Kidney (tissue), 14 donors: Measurements from ENCODE around the gene RNF20. TPM values are rescaled to one million over a fixed set of nuclear protein-coding genes. Genes with fewer than 3 reads are reported as not detected.

ENCODE experiments used
- DNase-seq, 5 donors: peaks; one replicate each; pipeline ENCODE4 v3.0.0-alpha.2; 2013 to 2020
- FAIRE-seq: peaks from 2 replicates; lab custom pipeline; 2012; peaks lifted over from hg19 to GRCh38; lab: Jason Lieb, UNC
- H3K27ac ChIP-seq, 2 donors: one replicate each; pipeline ENCODE4 v1.7.0; 2013; ENCODE audit warnings: low read depth in 2 of 2, low read length in 2 of 2, inconsistent platforms in 1 of 2
- H3K27me3 ChIP-seq: one replicate; pipeline ENCODE4 v1.7.1; 2013; ENCODE audit warnings: low read length, inconsistent platforms; ENCODE audit not compliant: control insufficient read depth, insufficient read depth
- H3K36me3 ChIP-seq, 3 donors: one replicate each; pipeline versions ENCODE4 v1.7.0 to v1.7.1; 2013; ENCODE audit warnings: low read length in 3 of 3, control low read depth in 1 of 3, inconsistent platforms in 1 of 3; ENCODE audit not compliant: insufficient read depth in 3 of 3, control insufficient read depth in 2 of 3
- H3K4me1 ChIP-seq, 3 donors: one replicate each; pipeline versions ENCODE4 v1.7.0 to v1.7.1; 2013; ENCODE audit warnings: low read length in 3 of 3, inconsistent platforms in 1 of 3, low read depth in 1 of 3; ENCODE audit not compliant: control insufficient read depth in 2 of 3, insufficient read depth in 2 of 3
- H3K4me3 ChIP-seq, 3 donors: one replicate each; pipeline versions ENCODE4 v1.7.0 to v1.8.1; 2013; ENCODE audit warnings: low read length in 3 of 3, control low read depth in 1 of 3, inconsistent platforms in 1 of 3
- H3K9ac ChIP-seq, 3 donors: one replicate each; pipeline versions ENCODE4 v1.7.0 to v1.7.1; 2013; ENCODE audit warnings: low read length in 3 of 3, control low read depth in 1 of 3, inconsistent platforms in 1 of 3
- H3K9me3 ChIP-seq, 3 donors: one replicate each; pipeline versions ENCODE4 v1.7.0 to v1.7.1; 2013; ENCODE audit warnings: low read length in 3 of 3, control low read depth in 1 of 3, inconsistent platforms in 1 of 3; ENCODE audit not compliant: control insufficient read depth in 2 of 3, insufficient read depth in 1 of 3
- CTCF ChIP-seq: IDR thresholded peaks from 3 replicates; pipeline ENCODE4 v1.5.1; 2012; ENCODE audit warnings: mild to moderate bottlenecking, moderate library complexity, borderline replicate concordance; ENCODE audit not compliant: insufficient read depth; ENCODE audit errors: extremely low read depth
- intact Hi-C: fragments of 100-400 bp; cut with DNase I; formaldehyde crosslinking; loops from one replicate; pipeline ENCODE4 v1.11.1; 2022
- polyA plus RNA-seq: library from polyadenylated mRNA; stranded (reverse); fragments of 350-450 nt; fragmentation: Illumina TruSeq; extraction: RNeasy Lipid Tissue Mini Kit (QIAGEN cat#74804); gene quantifications from one replicate; pipeline ENCODE4 v1.2.3, GENCODE V29; 2014; ENCODE audit warnings: low read depth, low replicate concordance; ENCODE audit not compliant: insufficient read depth
- total RNA-seq: library from RNA; stranded (reverse); fragmentation: NEBNext Ultra II Directional; extraction: Animal tissue kit (Norgen Biotek cat#: 25700); gene quantifications from one replicate; pipeline ENCODE4 v1.2.1, GENCODE V29; 2021
- donor health status: control.
- donor health status: control.
- donor health status: control.
- donor health status: control.
- donor health status: control.
- donor health status: DM: yes; HTN: yes; CAD: no.
- donor health status: Normal renal cell carcinoma (clear cell type).

The RNF20 gene
- total and polyA plus RNA-seq, 2 donors from 2014 or later = 15.8 to 43.2 TPM

GRCh38 chr9:101572316-101572715 is 38.7 kb downstream of the RNF20 start:
- TF ChIP-seq CTCF = no peak
- no peak for FAIRE-seq
- Histone ChIP-seq H3K9ac (no peak overlapping the region), H3K9me3 (no peaks in the 10 kb centered on the region), H3K36me3 (peaks cover 0 to 6% (median 2%) of the 10 kb centered on the region in 3 donors), H3K27ac (no peak overlapping the region), H3K4me3 (no peak overlapping the region), H3K27me3 (no peaks in the 10 kb centered on the region), H3K4me1 (no peaks in the 10 kb centered on the region)
- DNase-seq = no peak
- intact Hi-C loops = no loop called here

GRCh38 chr9:101574731-101575333 is 41.2 kb downstream of the RNF20 start:
- H3K27me3 ChIP-seq = no peaks in the 10 kb centered on the region
- H3K4me1 ChIP-seq = no peaks in the 10 kb centered on the region
- no peaks in the 10 kb centered on the region for H3K36me3 ChIP-seq
- TF ChIP-seq CTCF = no peak
- intact Hi-C loops = no loop called here
- no peak overlapping the region for H3K4me3 ChIP-seq
- DNase-seq (no peak), FAIRE-seq (no peak)
- no peaks in the 10 kb centered on the region for H3K9me3 ChIP-seq
- no peak overlapping the region for H3K27ac ChIP-seq
- no peak overlapping the region for H3K9ac ChIP-seq

- Histone ChIP-seq H3K27ac (no peak overlapping the region), H3K4me3 (no peak overlapping the region), H3K9me3 (no peaks in the 10 kb centered on the region), H3K4me1 (no peaks in the 10 kb centered on the region), H3K27me3 (no peaks in the 10 kb centered on the region), H3K9ac (no peak overlapping the region), H3K36me3 (no peaks in the 10 kb centered on the region)
- intact Hi-C loops = no loop called here
- TF ChIP-seq CTCF = no peak
- DNase-seq (no peak), FAIRE-seq (no peak)
Observed at GRCh38 chr9:101578378-101578777, 44.7 kb downstream of the RNF20 start.
